HCT116 (cell line): ENCODE measurements around the gene ADK. TPM values are rescaled to one million over a fixed set of nuclear protein-coding genes. Genes with fewer than 3 reads are reported as not detected.

Source experiments
- ATAC-seq: fragments of 200-7000 bp; cut with Tn5 transposase; 2 replicates; pipeline ENCODE4 v1.9.1; 2020; ENCODE audit warnings: mild to moderate bottlenecking, moderate library complexity
- BruUV-seq: library from RNA; stranded (reverse); fragments of 400-500 nt; replicated peaks from 2 replicates; lab custom pipeline; 2021; lab: Mats Ljungman, UMichigan
- CTCF ChIA-PET: fragments of 300-600 bp; sonication (Branson Sonifier 250); formaldehyde crosslinking; loops from one replicate; lab custom pipeline; 2021; ENCODE audit warnings: antibody characterized with exemption; lab: Charles Lee
- POLR2A ChIA-PET: fragments of 300-600, 350-600 bp; sonication (Branson Sonifier 250); formaldehyde crosslinking; loops from one replicate; lab custom pipeline; 2021; ENCODE audit warnings: antibody characterized with exemption; lab: Charles Lee
- RAD21 ChIA-PET, 2 experiments: fragments of 300-600 bp; sonication (Branson Sonifier 250); formaldehyde crosslinking; loops; one replicate each; lab custom pipeline; 2023; ENCODE audit warnings: low total read pairs in 2 of 2; ENCODE audit not compliant: uncharacterized antibody in 2 of 2, unreplicated experiment in 2 of 2, low non-redundant PET in 1 of 2; lab: Charles Lee
- DNase-seq: peaks from one replicate; pipeline ENCODE4 v3.0.0-alpha.2; 2010; ENCODE audit warnings: low read depth, low spot score
- H2AFZ ChIP-seq: fragments of 200-600 bp; shearing (Covaris generic), sonication (generic); 2 replicates; pipeline ENCODE4 v1.6.1; 2017; ENCODE audit warnings: low read depth, mixed run types, mixed read lengths, antibody characterized with exemption, low read length; ENCODE audit not compliant: poor library complexity, severe bottlenecking
- H3K27ac ChIP-seq: 2 replicates; pipeline ENCODE4 v1.5.1; 2012; ENCODE audit warnings: low read depth, low read length
- H3K27me3 ChIP-seq: fragments of 200-600 bp; sonication (generic); 2 replicates; pipeline ENCODE4 v1.6.1; 2016; ENCODE audit warnings: mixed run types, low read length, mixed read lengths; ENCODE audit not compliant: insufficient read depth
- H3K36me3 ChIP-seq, 2 experiments: fragments of 200-500 bp in 1 of 2; fragments of 200-600 bp in 1 of 2; sonication (Bioruptor generic) in 1 of 2; sonication (generic) in 1 of 2; 2 replicates each; pipeline versions ENCODE4 v1.5.1 to v1.6.1; 2014 to 2016; ENCODE audit warnings: low read length in 2 of 2, inconsistent platforms in 1 of 2, mixed read lengths in 1 of 2, mixed run types in 1 of 2; ENCODE audit not compliant: insufficient read depth in 2 of 2, control insufficient read depth in 1 of 2
- H3K4me1 ChIP-seq, 2 experiments: fragments of 200-600 bp in 1 of 2; sonication (generic) in 1 of 2; 2 replicates each; pipeline versions ENCODE4 v1.5.1 to v1.6.1; 2012 to 2017; ENCODE audit warnings: low read length in 2 of 2, inconsistent platforms in 1 of 2, mild to moderate bottlenecking in 1 of 2, mixed read lengths in 1 of 2, mixed run types in 1 of 2, moderate library complexity in 1 of 2; ENCODE audit not compliant: insufficient read depth in 2 of 2, control insufficient read depth in 1 of 2
- H3K4me2 ChIP-seq: fragments of 200-600 bp; sonication (generic); 2 replicates; pipeline ENCODE4 v1.6.1; 2017; ENCODE audit warnings: mixed run types, low read length, mixed read lengths
- H3K4me3 ChIP-seq, 2 experiments: fragments of 200-600 bp in 1 of 2; sonication (generic) in 1 of 2; replicated peaks in 1 of 2; 2 replicates each; pipeline ENCODE4 v1.5.1; 2011 to 2016; ENCODE audit warnings: low read length in 2 of 2, control low read depth in 1 of 2, low read depth in 1 of 2, mild to moderate bottlenecking in 1 of 2, mixed read lengths in 1 of 2, mixed run types in 1 of 2
- H3K79me2 ChIP-seq: fragments of 200-600 bp; sonication (generic); 2 replicates; pipeline ENCODE4 v1.6.1; 2017; ENCODE audit warnings: mild to moderate bottlenecking, mixed run types, low read length, moderate library complexity, mixed read lengths; ENCODE audit not compliant: insufficient read depth
- H3K9ac ChIP-seq: fragments of 200-600 bp; sonication (generic); 2 replicates; pipeline ENCODE4 v1.6.1; 2016; ENCODE audit warnings: low read length, mixed read lengths
- H3K9me2 ChIP-seq: fragments of 200-600 bp; sonication (generic), shearing (Covaris generic); 2 replicates; pipeline ENCODE4 v1.6.1; 2017; ENCODE audit warnings: mixed run types, mild to moderate bottlenecking, moderate library complexity; ENCODE audit not compliant: insufficient read depth
- H3K9me3 ChIP-seq, 2 experiments: fragments of 200-500 bp in 1 of 2; fragments of 200-600 bp in 1 of 2; sonication (Bioruptor generic) in 1 of 2; sonication (generic) in 1 of 2; 2 replicates each; pipeline ENCODE4 v1.6.1; 2014 to 2017; ENCODE audit warnings: low read length in 2 of 2, mixed read lengths in 2 of 2, inconsistent platforms in 1 of 2, low read depth in 1 of 2, mild to moderate bottlenecking in 1 of 2, mixed run types in 1 of 2, moderate library complexity in 1 of 2; ENCODE audit not compliant: control insufficient read depth in 1 of 2, insufficient read depth in 1 of 2
- H4K20me1 ChIP-seq: fragments of 200-600 bp; sonication (generic), shearing (Covaris generic); 2 replicates; pipeline ENCODE4 v1.6.1; 2017; ENCODE audit warnings: mixed run types, mild to moderate bottlenecking, moderate library complexity; ENCODE audit not compliant: insufficient read depth
- CEBPB ChIP-seq: IDR thresholded peaks from 2 replicates; pipeline ENCODE4 v1.6.1; 2012; ENCODE audit warnings: low read depth
- EGR1 ChIP-seq: IDR thresholded peaks from 2 replicates; pipeline ENCODE4 v1.6.1; 2012; ENCODE audit warnings: low read depth
- EZH2 ChIP-seq: fragments of 200-600 bp; sonication (generic); IDR thresholded peaks from 2 replicates; pipeline ENCODE4 v1.6.1; 2017; ENCODE audit warnings: antibody characterized with exemption, mixed run types
- JUND ChIP-seq: IDR thresholded peaks from 2 replicates; pipeline ENCODE4 v1.6.1; 2012
- RAD21 ChIP-seq: IDR thresholded peaks from 2 replicates; pipeline ENCODE4 v1.6.1; 2012; ENCODE audit warnings: low read depth, mild to moderate bottlenecking
- intact Hi-C: fragments of 100-400 bp; cut with micrococcal nuclease; formaldehyde crosslinking; loops from 2 replicates; pipeline ENCODE4 v1.10.0; 2022
- total RNA-seq: library from RNA; stranded (reverse); gene quantifications from one replicate; pipeline ENCODE4 v1.2.1, GENCODE V29; 2021; ENCODE audit not compliant: unreplicated experiment
- TF ChIP-seq, protein P1 (sequence below): IDR thresholded peaks from 2 replicates; pipeline ENCODE4 v1.6.1; 2012
- TF ChIP-seq, protein P2 (sequence below): IDR thresholded peaks from 2 replicates; pipeline ENCODE4 v1.6.1; 2011; ENCODE audit warnings: mild to moderate bottlenecking, low read length, moderate library complexity; ENCODE audit not compliant: insufficient replicate concordance; ENCODE audit errors: extremely low read depth
- TF ChIP-seq, protein P3 (sequence below): IDR thresholded peaks from 2 replicates; pipeline ENCODE4 v1.6.1; 2012

Gene ADK
- total RNA-seq, 1 experiment from 2014 or later = 55.0 TPM

DNA sequence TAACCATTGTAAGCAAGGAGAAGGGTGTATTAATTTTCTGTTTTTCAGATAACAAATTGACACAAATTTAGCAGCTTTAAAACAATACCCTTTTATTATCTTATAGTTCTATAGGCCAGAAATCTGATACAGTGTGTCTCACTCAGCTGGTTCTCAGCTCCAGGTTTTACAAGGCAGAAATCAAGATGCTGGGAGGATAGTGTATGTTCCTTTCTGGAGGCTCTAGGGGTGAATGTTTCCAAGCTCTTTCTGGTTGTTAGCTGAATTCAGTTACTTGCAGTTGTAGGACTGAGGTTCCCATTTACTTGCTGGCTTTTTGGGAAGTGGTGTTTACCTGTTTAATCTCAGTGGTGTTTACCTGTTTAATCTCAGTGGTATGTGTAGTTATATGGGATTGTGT is 125.4 kb downstream of the ADK start:
- TF ChIP-seq, protein P1, sequence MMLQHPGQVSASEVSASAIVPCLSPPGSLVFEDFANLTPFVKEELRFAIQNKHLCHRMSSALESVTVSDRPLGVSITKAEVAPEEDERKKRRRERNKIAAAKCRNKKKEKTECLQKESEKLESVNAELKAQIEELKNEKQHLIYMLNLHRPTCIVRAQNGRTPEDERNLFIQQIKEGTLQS = no peak
- TF ChIP-seq, protein P2, sequence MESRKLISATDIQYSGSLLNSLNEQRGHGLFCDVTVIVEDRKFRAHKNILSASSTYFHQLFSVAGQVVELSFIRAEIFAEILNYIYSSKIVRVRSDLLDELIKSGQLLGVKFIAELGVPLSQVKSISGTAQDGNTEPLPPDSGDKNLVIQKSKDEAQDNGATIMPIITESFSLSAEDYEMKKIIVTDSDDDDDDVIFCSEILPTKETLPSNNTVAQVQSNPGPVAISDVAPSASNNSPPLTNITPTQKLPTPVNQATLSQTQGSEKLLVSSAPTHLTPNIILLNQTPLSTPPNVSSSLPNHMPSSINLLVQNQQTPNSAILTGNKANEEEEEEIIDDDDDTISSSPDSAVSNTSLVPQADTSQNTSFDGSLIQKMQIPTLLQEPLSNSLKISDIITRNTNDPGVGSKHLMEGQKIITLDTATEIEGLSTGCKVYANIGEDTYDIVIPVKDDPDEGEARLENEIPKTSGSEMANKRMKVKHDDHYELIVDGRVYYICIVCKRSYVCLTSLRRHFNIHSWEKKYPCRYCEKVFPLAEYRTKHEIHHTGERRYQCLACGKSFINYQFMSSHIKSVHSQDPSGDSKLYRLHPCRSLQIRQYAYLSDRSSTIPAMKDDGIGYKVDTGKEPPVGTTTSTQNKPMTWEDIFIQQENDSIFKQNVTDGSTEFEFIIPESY = no peak
- no peak for TF ChIP-seq EZH2
- no peak for TF ChIP-seq JUND
- TF ChIP-seq, protein P3, sequence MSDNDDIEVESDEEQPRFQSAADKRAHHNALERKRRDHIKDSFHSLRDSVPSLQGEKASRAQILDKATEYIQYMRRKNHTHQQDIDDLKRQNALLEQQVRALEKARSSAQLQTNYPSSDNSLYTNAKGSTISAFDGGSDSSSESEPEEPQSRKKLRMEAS = no peak
- TF ChIP-seq RAD21 = no peak
- no peak for TF ChIP-seq EGR1
- TF ChIP-seq CEBPB = no peak
- ATAC-seq = no peak
- CTCF ChIA-PET = interaction anchor here (0.7 to 1.0 kb wide), 3 partner anchors 32 to 959 kb away, joined by 3 to 4 read pairs (median 3); partner anchors contain the start of gene COMTD1

More for the DNA sequence above, 125.4 kb downstream of the ADK start:
- Histone ChIP-seq H3K27ac (no peak overlapping the region), H3K36me3 (no peaks in the 10 kb centered on the region), H3K9me3 (no peaks in the 10 kb centered on the region), H4K20me1 (no peaks in the 10 kb centered on the region), H3K4me1 (no peaks in the 10 kb centered on the region), H2AFZ (no peak overlapping the region), H3K79me2 (peaks cover 16% of the 10 kb centered on the region), H3K4me2 (no peak overlapping the region), H3K9ac (no peak overlapping the region), H3K27me3 (no peaks in the 10 kb centered on the region), H3K9me2 (no peaks in the 10 kb centered on the region), H3K4me3 (no peak overlapping the region)
- intact Hi-C loops = loop anchor here (10.0 kb wide), 1 partner anchor 588 kb away; no protein-coding TSS in a partner anchor
- ChIA-PET RAD21 (no interaction called here), POLR2A (interaction anchor here (0.7 kb wide), 1 partner anchor 16 kb away, joined by 3 read pairs; no protein-coding TSS in a partner anchor)
- no TSS peak for BruUV-seq
- DNase-seq = no peak
